Smooth muscle cell (in vitro differentiated cells): ENCODE data around the gene CD2AP. TPM values are rescaled to one million over a fixed set of nuclear protein-coding genes. Genes with fewer than 3 reads are reported as not detected.

ENCODE experiments used
- DNase-seq: peaks from one replicate; lab custom pipeline; 2025; ENCODE audit not compliant: unreplicated experiment; lab: John Stamatoyannopoulos, UW
- H2AFZ ChIP-seq: fragments of 200-600 bp; sonication (generic); 2 replicates; pipeline ENCODE4 v1.6.0; 2016; ENCODE audit warnings: antibody characterized with exemption, low read depth, mild to moderate bottlenecking
- H3F3A ChIP-seq: fragments of 200-600 bp; sonication (generic); 2 replicates; pipeline ENCODE4 v1.6.0; 2017; ENCODE audit warnings: antibody characterized with exemption, low read depth
- H3K27ac ChIP-seq: fragments of 200-600 bp; sonication (generic); 2 replicates; pipeline ENCODE4 v1.5.1; 2016; ENCODE audit warnings: low read depth, mild to moderate bottlenecking
- H3K27me3 ChIP-seq: fragments of 200-600 bp; sonication (generic); 2 replicates; pipeline ENCODE4 v1.6.1; 2016; ENCODE audit warnings: low read depth, mild to moderate bottlenecking
- H3K36me3 ChIP-seq: fragments of 200-600 bp; sonication (generic); 2 replicates; pipeline ENCODE4 v1.5.1; 2016; ENCODE audit warnings: low read depth
- H3K4me1 ChIP-seq: fragments of 200-600 bp; sonication (generic); 2 replicates; pipeline ENCODE4 v1.5.1; 2016; ENCODE audit warnings: low read depth
- H3K4me2 ChIP-seq: fragments of 200-600 bp; sonication (generic); 2 replicates; pipeline ENCODE4 v1.6.0; 2016; ENCODE audit warnings: mild to moderate bottlenecking
- H3K4me3 ChIP-seq: fragments of 200-600 bp; sonication (generic); 2 replicates; pipeline ENCODE4 v1.5.1; 2016; ENCODE audit warnings: mild to moderate bottlenecking
- H3K79me2 ChIP-seq: fragments of 200-600 bp; sonication (generic); 2 replicates; pipeline ENCODE4 v1.6.0; 2016; ENCODE audit warnings: low read depth, mild to moderate bottlenecking
- H3K9ac ChIP-seq: fragments of 200-600 bp; sonication (generic); 2 replicates; pipeline ENCODE4 v1.6.0; 2016; ENCODE audit warnings: low read depth
- H3K9me3 ChIP-seq: fragments of 200-600 bp; sonication (generic); replicated peaks from 2 replicates; pipeline ENCODE4 v1.5.1; 2016; ENCODE audit warnings: low read depth
- H4K20me1 ChIP-seq: fragments of 200-600 bp; sonication (generic); 2 replicates; pipeline ENCODE4 v1.6.0; 2016; ENCODE audit warnings: low read depth
- CTCF ChIP-seq: fragments of 200-600 bp; sonication (generic); IDR thresholded peaks from 2 replicates; pipeline ENCODE4 v1.5.1; 2017; ENCODE audit warnings: borderline replicate concordance, mild to moderate bottlenecking, antibody characterized with exemption; ENCODE audit not compliant: insufficient read depth, poor library complexity, severe bottlenecking
- WGBS: methylation state at CpG from one replicate; pipeline ENCODE4 v1.1.7; 2016; ENCODE audit warnings: low lambda C conversion rate; 5-methylcytosine and 5-hydroxymethylcytosine counted together
- polyA plus RNA-seq: library from polyadenylated mRNA; unstranded; fragments of >200 nt; fragmentation: Nextera tagmentation; extraction: Ambion mirVana; gene quantifications from 2 replicates; pipeline ENCODE4 v1.2.1, GENCODE V29; 2016
- total RNA-seq: library from RNA; depleted of rRNA; stranded (reverse); fragments of >200 nt; gene quantifications from 2 replicates; pipeline ENCODE4 v1.2.3, GENCODE V29; 2014

Gene CD2AP
- total and polyA plus RNA-seq, 2 experiments from 2014 or later = 7.4 to 33.4 TPM

DNA sequence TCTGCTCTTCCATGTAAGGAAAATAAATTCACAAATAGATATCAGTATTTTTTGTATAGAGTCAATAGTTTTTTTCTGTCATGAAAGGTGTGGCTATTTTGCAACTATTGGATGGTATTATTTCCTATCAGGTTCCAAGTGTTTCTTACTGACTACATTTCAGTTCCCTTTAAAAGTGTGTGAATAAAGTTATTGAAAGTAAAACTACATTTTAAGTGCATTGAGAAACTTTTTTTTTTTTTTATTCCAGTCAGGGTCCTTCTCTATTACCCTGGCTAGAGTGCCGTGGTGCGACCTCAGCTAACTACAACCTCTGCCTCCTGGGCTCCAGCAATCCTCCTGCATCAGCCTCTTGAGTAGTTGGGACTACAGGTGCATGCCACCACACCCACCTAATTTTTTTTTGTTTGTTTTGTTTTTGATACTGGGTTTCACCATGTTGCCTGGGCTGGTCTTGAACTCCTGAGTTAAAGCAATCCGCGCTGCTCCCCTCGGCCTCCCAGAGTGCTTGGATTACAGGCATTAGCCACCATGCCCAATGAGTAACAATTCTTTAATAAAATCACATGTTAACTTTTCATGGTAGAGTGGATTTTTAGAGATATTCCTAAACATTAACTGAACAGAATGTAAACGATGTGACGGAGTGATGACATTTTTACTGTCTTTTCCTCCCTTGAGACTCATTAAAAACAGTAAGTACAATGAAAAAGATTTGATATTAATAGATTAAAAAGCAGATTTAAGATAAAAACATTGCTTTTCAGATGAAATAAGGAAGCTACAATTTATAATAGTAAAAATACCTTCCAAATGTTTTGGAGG is 151.1 kb downstream of the CD2AP start:
- no peak overlapping the region for H3K4me2 ChIP-seq
- WGBS = 92% methylated on average over 7 of the region's 7 CpGs
- TF ChIP-seq CTCF = no peak

GRCh38 chr6:47629954-47630353 is 152.4 kb downstream of the CD2AP start:
- WGBS = 96% methylated on average over 4 of the region's 4 CpGs
- no peak overlapping the region for H3K4me2 ChIP-seq
- H3K27me3 ChIP-seq = no peaks in the 10 kb centered on the region
- H2AFZ ChIP-seq = no peak overlapping the region
- TF ChIP-seq CTCF = no peak
- H3K79me2 ChIP-seq = no peaks in the 10 kb centered on the region
- H3K9me3 ChIP-seq = no peaks in the 10 kb centered on the region
- H3K36me3 ChIP-seq = no peaks in the 10 kb centered on the region
- H3K4me1 ChIP-seq = peaks cover 11% of the 10 kb centered on the region
- no peak overlapping the region for H3K9ac ChIP-seq
- H3F3A ChIP-seq = peaks cover 23% of the 10 kb centered on the region
- no peak for DNase-seq
- H4K20me1 ChIP-seq = no peaks in the 10 kb centered on the region
- H3K4me3 ChIP-seq = no peak overlapping the region
- no peak overlapping the region for H3K27ac ChIP-seq

More for the DNA sequence above, 151.1 kb downstream of the CD2AP start:
- no peak for DNase-seq
- Histone ChIP-seq H3K4me1 (peaks cover 7% of the 10 kb centered on the region), H4K20me1 (no peaks in the 10 kb centered on the region), H3K36me3 (no peaks in the 10 kb centered on the region), H3K4me3 (no peak overlapping the region), H2AFZ (no peak overlapping the region), H3K27me3 (no peaks in the 10 kb centered on the region), H3K9me3 (no peaks in the 10 kb centered on the region), H3K27ac (no peak overlapping the region), H3K9ac (no peak overlapping the region), H3F3A (peaks cover 23% of the 10 kb centered on the region), H3K79me2 (no peaks in the 10 kb centered on the region)

- Histone ChIP-seq H3K4me2 (no peak overlapping the region), H3F3A (peaks cover 23% of the 10 kb centered on the region), H2AFZ (no peak overlapping the region), H3K4me1 (peaks cover 11% of the 10 kb centered on the region), H3K79me2 (no peaks in the 10 kb centered on the region), H3K27me3 (no peaks in the 10 kb centered on the region), H3K27ac (no peak overlapping the region), H3K4me3 (no peak overlapping the region), H4K20me1 (no peaks in the 10 kb centered on the region), H3K9me3 (no peaks in the 10 kb centered on the region), H3K9ac (no peak overlapping the region), H3K36me3 (no peaks in the 10 kb centered on the region)
- WGBS = 86% methylated on average over 3 of the region's 3 CpGs
- no peak for TF ChIP-seq CTCF
- no peak for DNase-seq
Observed at GRCh38 chr6:47630587-47630986, 153.0 kb downstream of the CD2AP start.
